B cell (primary cell): ENCODE measurements around the gene RASA3.

ENCODE experiments used
- EZH2 ChIP-seq: IDR thresholded peaks from 2 replicates; pipeline ENCODE4 v1.6.1; 2012; ENCODE audit warnings: borderline replicate concordance, low read depth, mild to moderate bottlenecking, moderate library complexity, low read length; ENCODE audit not compliant: insufficient read depth, poor library complexity, severe bottlenecking
- TF ChIP-seq, protein P1 (sequence below): fragments of 200-600 bp; IDR thresholded peaks from one replicate; pipeline ENCODE4 v1.8.0; 2022; ENCODE audit warnings: antibody characterized with exemption, mild to moderate bottlenecking

DNA sequence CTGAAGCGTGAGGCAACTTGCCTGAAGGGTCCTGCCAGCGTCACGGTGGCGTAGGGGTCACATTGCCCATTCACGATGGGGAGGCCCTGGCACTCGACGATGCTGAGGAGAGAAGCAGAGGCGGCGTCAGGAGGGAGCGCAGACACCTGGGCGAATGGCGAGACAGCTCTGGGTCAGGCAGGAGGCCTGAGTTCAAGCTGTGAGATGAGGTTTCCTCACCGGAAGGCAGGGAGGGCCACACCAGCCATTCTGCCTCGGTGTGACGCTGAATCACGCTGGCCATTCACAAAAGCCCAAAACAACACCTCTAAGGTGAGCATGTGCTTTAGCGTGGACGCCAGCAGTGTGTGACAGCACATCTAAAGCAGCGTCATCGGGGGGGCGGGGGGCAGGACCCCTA lies 104.6 kb downstream of the RASA3 start:
- TF ChIP-seq, protein P1, sequence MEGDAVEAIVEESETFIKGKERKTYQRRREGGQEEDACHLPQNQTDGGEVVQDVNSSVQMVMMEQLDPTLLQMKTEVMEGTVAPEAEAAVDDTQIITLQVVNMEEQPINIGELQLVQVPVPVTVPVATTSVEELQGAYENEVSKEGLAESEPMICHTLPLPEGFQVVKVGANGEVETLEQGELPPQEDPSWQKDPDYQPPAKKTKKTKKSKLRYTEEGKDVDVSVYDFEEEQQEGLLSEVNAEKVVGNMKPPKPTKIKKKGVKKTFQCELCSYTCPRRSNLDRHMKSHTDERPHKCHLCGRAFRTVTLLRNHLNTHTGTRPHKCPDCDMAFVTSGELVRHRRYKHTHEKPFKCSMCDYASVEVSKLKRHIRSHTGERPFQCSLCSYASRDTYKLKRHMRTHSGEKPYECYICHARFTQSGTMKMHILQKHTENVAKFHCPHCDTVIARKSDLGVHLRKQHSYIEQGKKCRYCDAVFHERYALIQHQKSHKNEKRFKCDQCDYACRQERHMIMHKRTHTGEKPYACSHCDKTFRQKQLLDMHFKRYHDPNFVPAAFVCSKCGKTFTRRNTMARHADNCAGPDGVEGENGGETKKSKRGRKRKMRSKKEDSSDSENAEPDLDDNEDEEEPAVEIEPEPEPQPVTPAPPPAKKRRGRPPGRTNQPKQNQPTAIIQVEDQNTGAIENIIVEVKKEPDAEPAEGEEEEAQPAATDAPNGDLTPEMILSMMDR, result no peak
- no peak for TF ChIP-seq EZH2
